BJ (cell line): ENCODE measurements around the gene BCL7C. TPM values are rescaled to one million over a fixed set of nuclear protein-coding genes. Genes with fewer than 3 reads are reported as not detected.

Experiments
- CTCF ChIA-PET: fragments of 350-600 bp; formaldehyde crosslinking; extraction: SDS; loops from one replicate; lab custom pipeline; 2021; ENCODE audit warnings: antibody characterized with exemption, inconsistent platforms; lab: Yijun Ruan, JAX
- POLR2A ChIA-PET: fragments of 300-600 bp; sonication (Branson Sonifier 250); formaldehyde crosslinking; extraction: SDS; loops from one replicate; lab custom pipeline; 2021; ENCODE audit warnings: antibody characterized with exemption; lab: Charles Lee
- DNase-seq: peaks from one replicate; pipeline ENCODE4 v3.0.0-alpha.2; 2011; ENCODE audit warnings: low read depth
- H3K27me3 ChIP-seq: 2 replicates; pipeline ENCODE4 v1.6.0; 2011; ENCODE audit warnings: low read length; ENCODE audit not compliant: control insufficient read depth, insufficient read depth
- H3K36me3 ChIP-seq: 2 replicates; pipeline ENCODE4 v1.5.1; 2011; ENCODE audit warnings: low read length; ENCODE audit not compliant: control insufficient read depth, insufficient read depth
- H3K4me3 ChIP-seq: 2 replicates; pipeline ENCODE4 v1.5.1; 2011; ENCODE audit warnings: low read depth, mild to moderate bottlenecking, control low read depth, low read length
- CTCF ChIP-seq: IDR thresholded peaks from 2 replicates; pipeline ENCODE4 v1.5.1; 2011; ENCODE audit warnings: low read depth, mild to moderate bottlenecking, control low read depth, inconsistent platforms, low read length, moderate library complexity; ENCODE audit not compliant: insufficient read depth
- polyA plus RNA-seq: library from polyadenylated mRNA; depleted of rRNA; stranded (reverse); fragments of >200 nt; gene quantifications from 2 replicates; pipeline ENCODE4 v1.2.3, GENCODE V29; 2011; rRNA removed
- small RNA-seq: library from RNA; depleted of rRNA; stranded (forward); fragments of <200 nt; gene quantifications from one replicate; pipeline ENCODE3, GENCODE V24; 2012; ENCODE audit warnings: low replicate concordance, low read depth; ENCODE audit not compliant: insufficient read length

BCL7C gene
- polyA plus RNA-seq, 1 experiment, result 27.4 TPM

- ChIA-PET CTCF (interaction anchor here (0.6 to 2.4 kb wide), 9 partner anchors 16 to 109 kb away, joined by 3 to 8 read pairs (median 4); no protein-coding TSS in a partner anchor), POLR2A (no interaction called here)
- H3K36me3 ChIP-seq, result no peaks in the 10 kb centered on the region
Observed at GRCh38 chr16:30838876-30839471, 54.9 kb downstream of the BCL7C start.

GRCh38 chr16:30837904-30838303, 56.0 kb downstream of the BCL7C start:
- TF ChIP-seq CTCF, result no peak
- H3K27me3 ChIP-seq, result no peaks in the 10 kb centered on the region
- no peak overlapping the region for H3K4me3 ChIP-seq
- ChIA-PET POLR2A (interaction anchor here (0.5 kb wide), 1 partner anchor 35 kb away, joined by 9 read pairs; no protein-coding TSS in a partner anchor), CTCF (interaction anchor here (0.9 to 2.4 kb wide), 5 partner anchors 17 to 116 kb away, joined by 3 to 8 read pairs (median 3); no protein-coding TSS in a partner anchor)
- DNase-seq, result no peak
- H3K36me3 ChIP-seq, result no peaks in the 10 kb centered on the region

More at GRCh38 chr16:30838876-30839471, 54.9 kb downstream of the BCL7C start:
- no peak for DNase-seq
- H3K4me3 ChIP-seq, result no peak overlapping the region
- no peak for TF ChIP-seq CTCF
- H3K27me3 ChIP-seq, result no peaks in the 10 kb centered on the region

Small RNA genes lying within 50 kb of the gene (small RNA-seq; reads per million reads assigned to genes)
- gene MIR4519 (not detected), gene MIR762 (not detected)

Other genes starting within 250 kb of the BCL7C start
- 5.2 TPM in 2 replicates for gene PRR14, start 243.1 kb downstream of the BCL7C start, polyA plus RNA-seq
- 7.8 and 9.4 TPM in 2 replicates for gene FBRS, start 235.6 kb downstream of the BCL7C start, polyA plus RNA-seq
- gene SRCAP, start 194.9 kb downstream of the BCL7C start, polyA plus RNA-seq, result 3.2 and 4.4 TPM in 2 replicates
- 24.9 and 32.4 TPM in 2 replicates for gene PHKG2, start 145.7 kb downstream of the BCL7C start, polyA plus RNA-seq
- 4.7 and 5.0 TPM in 2 replicates for gene CFAP119, start 132.0 kb downstream of the BCL7C start, polyA plus RNA-seq
- 64.7 and 82.4 TPM in 2 replicates for gene RNF40, start 131.8 kb downstream of the BCL7C start, polyA plus RNA-seq
- 4.6 and 6.0 TPM in 2 replicates for gene ZNF629, start 106.9 kb downstream of the BCL7C start, polyA plus RNA-seq
- 14.9 and 22.2 TPM in 2 replicates for gene CTF1, start 2.5 kb upstream of the BCL7C start, polyA plus RNA-seq
- 5.9 and 7.6 TPM in 2 replicates for gene FBXL19, start 29.5 kb upstream of the BCL7C start, polyA plus RNA-seq
- gene ORAI3, start 55.0 kb upstream of the BCL7C start, polyA plus RNA-seq, result 25.6 and 37.1 TPM in 2 replicates
- gene SETD1A, start 63.7 kb upstream of the BCL7C start, polyA plus RNA-seq, result 0.96 and 1.4 TPM in 2 replicates
- gene HSD3B7, start 91.1 kb upstream of the BCL7C start, polyA plus RNA-seq, result 15.4 and 25.0 TPM in 2 replicates
- gene STX1B, start 116.6 kb upstream of the BCL7C start, polyA plus RNA-seq, result 1.5 and 1.6 TPM in 2 replicates
- 41.7 and 53.6 TPM in 2 replicates for gene STX4, start 139.5 kb upstream of the BCL7C start, polyA plus RNA-seq
- 10.2 and 16.3 TPM in 2 replicates for gene ZNF668, start 180.2 kb upstream of the BCL7C start, polyA plus RNA-seq
- 3.3 and 4.2 TPM in 2 replicates for gene ZNF646, start 180.3 kb upstream of the BCL7C start, polyA plus RNA-seq
- 0.96 and 1.8 TPM in 2 replicates for gene PRSS53, start 194.9 kb upstream of the BCL7C start, polyA plus RNA-seq
- 416 and 515 TPM in 2 replicates for gene VKORC1, start 200.7 kb upstream of the BCL7C start, polyA plus RNA-seq
- gene BCKDK, start 214.3 kb upstream of the BCL7C start, polyA plus RNA-seq, result 31.0 and 56.0 TPM in 2 replicates
- gene KAT8, start 223.6 kb upstream of the BCL7C start, polyA plus RNA-seq, result 28.9 and 31.9 TPM in 2 replicates
- not detected in 2 replicates for gene PRSS8, start 241.7 kb upstream of the BCL7C start, polyA plus RNA-seq